Measurements from ENCODE around the gene LRRC38.

GRCh38 chr1:13546791-13547190 lies 33.0 kb upstream of the LRRC38 start:
- no peak for TF ChIP-seq FOXM1 (IDR thresholded peaks at IDR 0.05; ENCODE audit: borderline replicate concordance)
- no peak for TF ChIP-seq SP1 (IDR thresholded peaks at IDR 0.05)

All from HEK293T (cell line).